ENCODE results near the gene ADCY1.

Gene ADCY1

GRCh38 chr7:45594745-45595535, 20.8 kb downstream of the ADCY1 start:
- DNase-seq, result no peak

GRCh38 chr7:45595809-45596664, 21.9 kb downstream of the ADCY1 start:
- no peak for DNase-seq

- no peak for DNase-seq
Observed at GRCh38 chr7:45596665-45597095, 22.5 kb downstream of the ADCY1 start.

- no peak for DNase-seq
Observed at GRCh38 chr7:45597286-45597984, 23.3 kb downstream of the ADCY1 start.

GRCh38 chr7:45598886-45599520, 24.8 kb downstream of the ADCY1 start:
- no peak for DNase-seq

- no peak for DNase-seq
Observed at GRCh38 chr7:45599851-45600706, 25.9 kb downstream of the ADCY1 start.

- DNase-seq, result no peak
Observed at GRCh38 chr7:45601094-45601493, 26.9 kb downstream of the ADCY1 start.

- DNase-seq, result no peak
Observed at GRCh38 chr7:45601816-45602540, 27.8 kb downstream of the ADCY1 start.

- no peak for DNase-seq
Observed at GRCh38 chr7:45606050-45606449, 31.9 kb downstream of the ADCY1 start.

GRCh38 chr7:45606931-45607330, 32.8 kb downstream of the ADCY1 start:
- no peak for DNase-seq

- DNase-seq, result no peak
Observed at GRCh38 chr7:45609180-45609579, 35.0 kb downstream of the ADCY1 start.

- DNase-seq, result no peak
Observed at GRCh38 chr7:45610019-45610418, 35.9 kb downstream of the ADCY1 start.

GRCh38 chr7:45610660-45611299, 36.6 kb downstream of the ADCY1 start:
- no peak for DNase-seq

GRCh38 chr7:45617166-45617565, 43.0 kb downstream of the ADCY1 start:
- no peak for DNase-seq

- DNase-seq, result no peak
Observed at GRCh38 chr7:45622058-45622457, 47.9 kb downstream of the ADCY1 start.

- DNase-seq, result no peak
Observed at GRCh38 chr7:45623157-45623556, 49.0 kb downstream of the ADCY1 start.

- DNase-seq, result no peak
Observed at GRCh38 chr7:45623740-45624391, 49.7 kb downstream of the ADCY1 start.

- DNase-seq, result no peak
Observed at GRCh38 chr7:45624392-45624760, 50.2 kb downstream of the ADCY1 start.

- DNase-seq, result no peak
Observed at GRCh38 chr7:45625067-45625466, 50.9 kb downstream of the ADCY1 start.
